ENCODE results near the gene FGD5. TPM values are rescaled to one million over a fixed set of nuclear protein-coding genes. Genes with fewer than 3 reads are reported as not detected.

The FGD5 gene
- total and polyA plus RNA-seq, 9 of the 15 experiments (the other 6 are each of a cell fraction or from before 2014, with no cell fraction given): 0.18 TPM; not detected in 8

DNA sequence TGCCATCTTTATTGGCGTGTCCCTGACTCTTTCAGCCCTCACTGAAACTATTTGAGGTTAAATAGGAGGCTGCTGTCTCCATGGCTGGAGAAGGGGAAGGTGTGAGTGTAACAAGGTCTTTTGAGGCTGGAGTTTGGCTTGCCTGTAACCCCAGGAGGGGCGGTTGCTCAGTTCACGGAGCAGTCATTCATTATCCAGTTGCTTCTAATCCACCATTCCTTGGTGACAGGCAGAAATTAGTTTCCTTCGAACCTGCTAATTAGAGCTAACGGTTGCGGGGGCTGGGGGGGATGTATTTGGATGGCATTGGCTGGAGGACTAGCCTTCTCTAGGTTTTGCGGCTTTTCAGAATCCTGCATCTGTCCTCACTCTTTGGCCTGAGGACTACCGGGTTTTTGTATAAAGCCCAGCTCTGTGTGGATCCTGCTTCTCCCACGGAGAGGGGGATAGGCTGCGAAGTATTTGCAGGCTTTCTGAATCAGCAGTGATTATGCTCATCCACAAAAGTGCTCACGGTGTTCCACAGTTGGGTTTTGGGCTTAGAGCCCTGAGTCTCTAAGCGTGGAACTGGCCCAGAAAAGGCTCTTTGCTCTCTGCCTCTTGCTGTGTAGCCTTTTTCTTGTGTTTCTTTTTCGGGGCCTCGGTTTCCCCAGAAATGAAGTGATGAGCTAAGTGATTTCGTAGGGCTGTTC is 18.6 kb downstream of the FGD5 start (continued):
- TF ChIP-seq, protein P1, sequence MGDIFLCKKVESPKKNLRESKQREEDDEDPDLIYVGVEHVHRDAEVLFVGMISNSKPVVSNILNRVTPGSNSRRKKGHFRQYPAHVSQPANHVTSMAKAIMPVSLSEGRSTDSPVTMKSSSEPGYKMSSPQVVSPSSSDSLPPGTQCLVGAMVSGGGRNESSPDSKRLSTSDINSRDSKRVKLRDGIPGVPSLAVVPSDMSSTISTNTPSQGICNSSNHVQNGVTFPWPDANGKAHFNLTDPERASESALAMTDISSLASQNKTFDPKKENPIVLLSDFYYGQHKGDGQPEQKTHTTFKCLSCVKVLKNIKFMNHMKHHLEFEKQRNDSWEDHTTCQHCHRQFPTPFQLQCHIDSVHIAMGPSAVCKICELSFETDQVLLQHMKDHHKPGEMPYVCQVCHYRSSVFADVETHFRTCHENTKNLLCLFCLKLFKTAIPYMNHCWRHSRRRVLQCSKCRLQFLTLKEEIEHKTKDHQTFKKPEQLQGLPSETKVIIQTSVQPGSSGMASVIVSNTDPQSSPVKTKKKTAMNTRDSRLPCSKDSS (IDR thresholded peaks at IDR 0.05; ENCODE audit: low read depth, partially characterized antibody): no peak
- TF ChIP-seq CHD1 (IDR thresholded peaks at IDR 0.05; ENCODE audit: low read length) (no peak), CXXC5 (CRISPR knock-in tag; IDR thresholded peaks at IDR 0.05) (no peak), ETV5 (CRISPR knock-in tag; IDR thresholded peaks at IDR 0.05; ENCODE audit: low read depth) (no peak), YBX1 (IDR thresholded peaks at IDR 0.05) (no peak), CREBBP (IDR thresholded peaks at IDR 0.05; ENCODE audit: low read depth, low read length) (no peak)
- TF ChIP-seq, protein P2, sequence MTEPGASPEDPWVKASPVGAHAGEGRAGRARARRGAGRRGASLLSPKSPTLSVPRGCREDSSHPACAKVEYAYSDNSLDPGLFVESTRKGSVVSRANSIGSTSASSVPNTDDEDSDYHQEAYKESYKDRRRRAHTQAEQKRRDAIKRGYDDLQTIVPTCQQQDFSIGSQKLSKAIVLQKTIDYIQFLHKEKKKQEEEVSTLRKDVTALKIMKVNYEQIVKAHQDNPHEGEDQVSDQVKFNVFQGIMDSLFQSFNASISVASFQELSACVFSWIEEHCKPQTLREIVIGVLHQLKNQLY (CRISPR knock-in tag; conservative IDR thresholded peaks at IDR 0.05): no peak
- TF ChIP-seq, protein P3, sequence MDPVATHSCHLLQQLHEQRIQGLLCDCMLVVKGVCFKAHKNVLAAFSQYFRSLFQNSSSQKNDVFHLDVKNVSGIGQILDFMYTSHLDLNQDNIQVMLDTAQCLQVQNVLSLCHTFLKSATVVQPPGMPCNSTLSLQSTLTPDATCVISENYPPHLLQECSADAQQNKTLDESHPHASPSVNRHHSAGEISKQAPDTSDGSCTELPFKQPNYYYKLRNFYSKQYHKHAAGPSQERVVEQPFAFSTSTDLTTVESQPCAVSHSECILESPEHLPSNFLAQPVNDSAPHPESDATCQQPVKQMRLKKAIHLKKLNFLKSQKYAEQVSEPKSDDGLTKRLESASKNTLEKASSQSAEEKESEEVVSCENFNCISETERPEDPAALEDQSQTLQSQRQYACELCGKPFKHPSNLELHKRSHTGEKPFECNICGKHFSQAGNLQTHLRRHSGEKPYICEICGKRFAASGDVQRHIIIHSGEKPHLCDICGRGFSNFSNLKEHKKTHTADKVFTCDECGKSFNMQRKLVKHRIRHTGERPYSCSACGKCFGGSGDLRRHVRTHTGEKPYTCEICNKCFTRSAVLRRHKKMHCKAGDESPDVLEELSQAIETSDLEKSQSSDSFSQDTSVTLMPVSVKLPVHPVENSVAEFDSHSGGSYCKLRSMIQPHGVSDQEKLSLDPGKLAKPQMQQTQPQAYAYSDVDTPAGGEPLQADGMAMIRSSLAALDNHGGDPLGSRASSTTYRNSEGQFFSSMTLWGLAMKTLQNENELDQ (CRISPR knock-in tag; IDR thresholded peaks at IDR 0.05; ENCODE audit: borderline replicate concordance): no peak

Measured in K562 (cell line).